Esophagus (tissue), 2 donors: ENCODE measurements around the gene ERC2. TPM values are rescaled to one million over a fixed set of nuclear protein-coding genes. Genes with fewer than 3 reads are reported as not detected.

Experiments used
- H3K27ac ChIP-seq, 2 donors: one replicate each; pipeline ENCODE4 v1.5.1; 2013; ENCODE audit warnings: low read depth in 2 of 2, mild to moderate bottlenecking in 2 of 2, inconsistent platforms in 1 of 2, low read length in 1 of 2, moderate library complexity in 1 of 2
- H3K27me3 ChIP-seq, 2 donors: one replicate each; pipeline ENCODE4 v1.6.1; 2013; ENCODE audit warnings: low read length in 2 of 2, control low read depth in 1 of 2, mild to moderate bottlenecking in 1 of 2; ENCODE audit not compliant: insufficient read depth in 2 of 2, control insufficient read depth in 1 of 2
- H3K36me3 ChIP-seq, 2 donors: one replicate each; pipeline ENCODE4 v1.6.1; 2013; ENCODE audit warnings: low read length in 1 of 2; ENCODE audit not compliant: control insufficient read depth in 2 of 2, insufficient read depth in 2 of 2
- H3K4me1 ChIP-seq, 2 donors: one replicate each; pipeline ENCODE4 v1.6.1; 2013; ENCODE audit warnings: low read length in 1 of 2; ENCODE audit not compliant: control insufficient read depth in 2 of 2, insufficient read depth in 2 of 2
- H3K4me3 ChIP-seq, 2 donors: one replicate each; pipeline ENCODE4 v1.5.1; 2013; ENCODE audit warnings: low read length in 2 of 2, mild to moderate bottlenecking in 2 of 2, low read depth in 1 of 2, moderate library complexity in 1 of 2
- H3K9me3 ChIP-seq, 2 donors: one replicate each; pipeline ENCODE4 v1.6.1; 2013; ENCODE audit warnings: mild to moderate bottlenecking in 2 of 2, low read depth in 1 of 2, low read length in 1 of 2, moderate library complexity in 1 of 2; ENCODE audit not compliant: control insufficient read depth in 2 of 2, insufficient read depth in 1 of 2
- WGBS, 2 donors: extraction: QIAGEN DNeasy Blood & Tissue Kit; methylation state at CpG; one replicate each; pipeline ENCODE4 v1.1.7; 2013; 5-methylcytosine and 5-hydroxymethylcytosine counted together
- polyA plus RNA-seq, 2 donors: library from polyadenylated mRNA; stranded (reverse); fragments of 200-250 nt; gene quantifications; one replicate each; pipeline ENCODE4 v1.2.3, GENCODE V29; 2013
- donor health status: healthy with polysubstance abuse.
- donor health status: Bipolar disorder and iron deficiency.

ERC2 gene
- polyA plus RNA-seq, 2 donors: 0.18 to 0.20 TPM

GRCh38 chr3:55521738-55522421 is 946.4 kb downstream of the ERC2 start:
- no peak overlapping the region for H3K27ac ChIP-seq
- 50 to 58% methylated on average over 6 of the region's 6 CpGs for WGBS, 2 donors
- H3K9me3 ChIP-seq: no peaks in the 10 kb centered on the region
- peaks cover 3 to 5% of the 10 kb centered on the region in 2 donors for H3K4me1 ChIP-seq
- no peak overlapping the region for H3K4me3 ChIP-seq
- H3K36me3 ChIP-seq: no peaks in the 10 kb centered on the region
- H3K27me3 ChIP-seq: no peaks in the 10 kb centered on the region

DNA sequence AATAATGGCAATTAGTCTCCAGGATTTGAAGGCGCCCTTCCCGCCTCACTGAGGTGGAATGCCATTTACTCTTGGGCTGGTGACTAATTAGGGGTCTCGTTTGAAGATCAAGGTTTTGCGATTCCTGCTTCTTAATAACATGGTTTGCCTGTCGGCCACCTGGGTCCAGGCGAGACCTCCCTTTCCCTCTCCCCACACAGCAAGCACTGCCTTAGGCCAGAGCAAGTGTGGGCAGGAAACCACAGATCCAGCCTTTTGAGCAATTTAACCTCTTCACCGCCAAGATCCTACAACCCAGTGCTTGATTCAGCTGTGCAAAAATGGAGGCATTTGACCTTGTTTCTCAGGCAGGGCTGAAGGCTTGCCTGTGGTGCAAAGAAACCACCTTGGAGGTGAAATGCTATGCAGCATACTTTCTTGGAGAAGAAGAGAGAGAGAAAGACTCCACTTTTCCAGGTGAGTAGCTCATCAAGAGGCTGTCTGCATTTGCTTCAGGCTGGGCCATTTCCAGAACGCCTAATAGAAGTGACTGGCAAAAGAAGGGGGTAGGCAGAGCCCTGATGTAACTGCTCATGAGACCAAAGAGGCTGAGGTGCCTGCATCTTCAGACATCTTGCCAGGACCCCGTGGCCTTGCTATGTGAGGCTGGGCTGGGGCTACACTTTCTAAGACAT is 947.1 kb downstream of the ERC2 start:
- no peaks in the 10 kb centered on the region for H3K9me3 ChIP-seq
- H3K36me3 ChIP-seq: no peaks in the 10 kb centered on the region
- H3K4me3 ChIP-seq: no peak overlapping the region
- no peaks in the 10 kb centered on the region for H3K27me3 ChIP-seq
- H3K4me1 ChIP-seq: peaks cover 3 to 5% of the 10 kb centered on the region in 2 donors
- 56 to 67% methylated on average over 9 of the region's 9 CpGs for WGBS, 2 donors
- no peak overlapping the region for H3K27ac ChIP-seq

GRCh38 chr3:55519019-55519418 is 949.2 kb downstream of the ERC2 start:
- peaks cover 3 to 5% of the 10 kb centered on the region in 2 donors for H3K4me1 ChIP-seq
- WGBS, 2 donors: 51 to 73% methylated on average over 3 of the region's 3 CpGs
- H3K27me3 ChIP-seq: no peaks in the 10 kb centered on the region
- H3K27ac ChIP-seq: no peak overlapping the region
- no peak overlapping the region for H3K4me3 ChIP-seq
- H3K9me3 ChIP-seq: no peaks in the 10 kb centered on the region
- H3K36me3 ChIP-seq: no peaks in the 10 kb centered on the region

DNA sequence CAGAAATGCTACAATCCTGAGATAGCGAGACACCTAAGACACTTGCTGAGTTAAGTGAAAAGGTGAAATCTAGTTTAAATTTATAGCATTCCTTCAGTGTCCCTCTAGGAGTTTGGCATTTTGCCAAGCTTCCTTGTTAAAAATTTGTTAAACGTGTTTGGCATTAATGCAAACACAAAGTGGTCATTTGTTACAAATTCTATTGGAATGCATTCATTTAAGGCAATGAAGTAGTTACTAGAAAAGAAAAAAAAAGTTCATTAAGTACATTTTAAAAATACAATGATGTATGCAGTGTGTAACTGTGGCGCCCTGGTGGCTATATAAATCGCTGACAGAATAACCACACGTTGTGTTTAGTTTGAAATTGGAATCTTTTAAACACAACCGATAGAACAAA is 949.8 kb downstream of the ERC2 start:
- 61 to 64% methylated on average over 6 of the region's 6 CpGs for WGBS, 2 donors

DNA sequence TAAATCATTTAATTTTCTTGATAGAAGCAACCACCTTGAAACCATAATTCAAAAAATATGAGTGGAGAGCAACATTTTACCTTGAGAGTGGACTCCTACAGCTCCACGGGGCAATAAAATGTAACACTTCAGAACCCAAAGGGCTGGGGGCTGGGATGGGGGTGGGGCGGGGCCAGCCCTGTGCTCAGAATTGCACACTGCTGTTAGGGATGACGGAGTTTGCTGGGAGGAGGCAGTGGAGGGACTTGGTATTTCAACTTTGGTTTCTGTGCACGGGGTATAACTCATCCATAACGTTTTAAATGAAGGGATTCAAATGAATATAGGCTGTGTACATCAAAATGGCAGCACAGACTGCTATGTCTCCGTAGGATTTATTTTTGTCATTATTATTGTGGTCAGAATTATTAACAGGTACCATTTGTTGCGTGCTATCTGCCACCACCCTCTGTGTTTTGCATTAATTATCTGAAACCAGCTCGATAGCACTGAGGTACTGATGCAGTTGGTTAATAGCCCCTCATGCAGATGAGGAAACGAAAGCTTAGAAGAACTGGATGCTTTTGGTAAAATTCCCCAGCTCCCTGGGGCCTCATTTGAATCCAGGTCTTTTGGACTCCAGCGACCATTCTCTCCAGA is 951.8 kb downstream of the ERC2 start:
- WGBS, 2 donors: 77 to 89% methylated on average over 10 of the region's 10 CpGs
- Histone ChIP-seq H3K4me1 (peaks cover 3 to 5% of the 10 kb centered on the region in 2 donors), H3K4me3 (no peak overlapping the region), H3K9me3 (no peaks in the 10 kb centered on the region), H3K36me3 (no peaks in the 10 kb centered on the region), H3K27me3 (no peaks in the 10 kb centered on the region), H3K27ac (no peak overlapping the region)

More for the DNA sequence above, 949.8 kb downstream of the ERC2 start:
- no peaks in the 10 kb centered on the region for H3K9me3 ChIP-seq
- H3K36me3 ChIP-seq: no peaks in the 10 kb centered on the region
- H3K27ac ChIP-seq: no peak overlapping the region
- H3K4me1 ChIP-seq: peaks cover 3 to 5% of the 10 kb centered on the region in 2 donors
- H3K4me3 ChIP-seq: no peak overlapping the region
- no peaks in the 10 kb centered on the region for H3K27me3 ChIP-seq

- Histone ChIP-seq H3K4me3 (no peak overlapping the region), H3K27me3 (no peaks in the 10 kb centered on the region), H3K9me3 (no peaks in the 10 kb centered on the region)
Measured at GRCh38 chr3:55515550-55516246, 952.6 kb downstream of the ERC2 start.

DNA sequence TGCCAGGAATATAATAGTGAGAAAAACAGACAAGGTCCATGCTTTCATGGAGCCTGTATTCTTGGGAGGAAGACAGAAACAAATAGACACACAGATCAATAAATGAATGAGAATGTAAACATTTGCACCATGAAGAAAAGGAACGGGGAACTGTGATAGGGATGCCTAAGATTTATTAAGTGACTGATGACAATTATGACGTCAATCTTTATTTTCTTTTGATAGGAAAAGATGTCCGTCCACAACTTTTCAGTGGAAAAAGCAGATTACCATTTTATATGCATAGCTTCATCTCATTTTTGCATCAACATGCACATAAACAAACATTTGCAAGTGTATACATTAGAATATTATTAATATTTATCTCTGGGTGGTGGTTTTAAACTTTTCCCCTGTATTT is 953.3 kb downstream of the ERC2 start:
- H3K4me3 ChIP-seq: no peak overlapping the region
- H3K9me3 ChIP-seq: no peaks in the 10 kb centered on the region
- no peaks in the 10 kb centered on the region for H3K36me3 ChIP-seq

More at GRCh38 chr3:55515550-55516246, 952.6 kb downstream of the ERC2 start:
- peaks cover 0 to 3% of the 10 kb centered on the region in 2 donors for H3K4me1 ChIP-seq
- no peaks in the 10 kb centered on the region for H3K36me3 ChIP-seq
- 66 to 70% methylated on average over 14 of the region's 14 CpGs for WGBS, 2 donors
- no peak overlapping the region for H3K27ac ChIP-seq

GRCh38 chr3:55512571-55513343 is 955.5 kb downstream of the ERC2 start:
- 63 to 72% methylated on average over 11 of the region's 11 CpGs for WGBS, 2 donors
- no peaks in the 10 kb centered on the region for H3K27me3 ChIP-seq

More for the DNA sequence above, 953.3 kb downstream of the ERC2 start:
- H3K27me3 ChIP-seq: no peaks in the 10 kb centered on the region
- no peak overlapping the region for H3K27ac ChIP-seq
- WGBS, 2 donors: 75 to 89% methylated on average over 3 of the region's 3 CpGs
- H3K4me1 ChIP-seq: peaks cover 0 to 3% of the 10 kb centered on the region in 2 donors

More at GRCh38 chr3:55512571-55513343, 955.5 kb downstream of the ERC2 start:
- Histone ChIP-seq H3K4me3 (no peak overlapping the region), H3K9me3 (no peaks in the 10 kb centered on the region), H3K36me3 (no peaks in the 10 kb centered on the region), H3K27ac (no peak overlapping the region), H3K4me1 (peaks cover 0 to 3% of the 10 kb centered on the region in 2 donors)
